ENCODE data around the gene OPTC. TPM values are rescaled to one million over a fixed set of nuclear protein-coding genes. Genes with fewer than 3 reads are reported as not detected.

The OPTC gene
- polyA plus RNA-seq, 2 of the 4 experiments (the other 2 are of a cell fraction) = not detected

- CTCF ChIA-PET = no interaction called here
- H3K9me3 ChIP-seq = no peaks in the 10 kb centered on the region
- WGBS (ENCODE audit: missing lambda C conversion rate) = 72% methylated on average over 3 of the region's 3 CpGs
- no peak overlapping the region for H3K4me2 ChIP-seq
- POLR2A ChIA-PET = no interaction called here
- no peak for FAIRE-seq
- no peak overlapping the region for H3K27ac ChIP-seq
- H3K4me3 ChIP-seq = no peak overlapping the region
- no peak for ATAC-seq
- TF ChIP-seq EP300 (IDR thresholded peaks at IDR 0.05) = no peak
- TF ChIP-seq JUN (IDR thresholded peaks at IDR 0.05) = no peak
- no peak for TF ChIP-seq USF2 (IDR thresholded peaks at IDR 0.05)
- TF ChIP-seq JUNB (IDR thresholded peaks at IDR 0.05) = no peak
- TF ChIP-seq RCOR1 (IDR thresholded peaks at IDR 0.05; ENCODE audit: low read depth, low read length) = no peak
- no peak for TF ChIP-seq RFX5 (IDR thresholded peaks at IDR 0.05)
- TF ChIP-seq CBX2 (IDR thresholded peaks at IDR 0.05; ENCODE audit: borderline replicate concordance, low read depth) = no peak
- no peak for TF ChIP-seq KDM5A (IDR thresholded peaks at IDR 0.05)
- no peak for TF ChIP-seq NPAS2 (CRISPR knock-in tag; IDR thresholded peaks at IDR 0.05; ENCODE audit: borderline replicate concordance)
- DNase-seq (ENCODE audit: low read depth in 1 of 2, low spot score in 1 of 2) = no peak
- peaks cover 34% of the 10 kb centered on the region for H3K4me1 ChIP-seq
These were observed 60.1 kb downstream of the OPTC start for GRCh38 chr1:203554071-203554470.

- ChIA-PET CTCF (interaction anchor here (1.1 to 1.8 kb wide), 5 partner anchors 11 to 147 kb away, joined by 3 to 7 read pairs (median 6); no protein-coding TSS in a partner anchor), POLR2A (no interaction called here)
- DNase-seq (ENCODE audit: low read depth in 1 of 2, low spot score in 1 of 2) (no peak), FAIRE-seq (no peak), ATAC-seq (no peak)
- WGBS (ENCODE audit: missing lambda C conversion rate) = 83% methylated on average over 8 of the region's 8 CpGs
- Histone ChIP-seq H3K9me3 (no peaks in the 10 kb centered on the region), H3K27ac (peak overlapping the region in 1 of 2 experiments; percentile 79; a peak in 3 of 6 replicates), H3K4me1 (peaks cover 40% of the 10 kb centered on the region), H3K4me3 (no peak overlapping the region), H3K4me2 (no peak overlapping the region)
- TF ChIP-seq ZNF302 (CRISPR knock-in tag; IDR thresholded peaks at IDR 0.05) (no peak), KDM1A (IDR thresholded peaks at IDR 0.05; ENCODE audit: low read depth) (no peak), ZFP36 (IDR thresholded peaks at IDR 0.05; ENCODE audit: borderline replicate concordance, partially characterized antibody) (no peak), HOXA7 (CRISPR knock-in tag; IDR thresholded peaks at IDR 0.05) (no peak), ATOH8 (CRISPR knock-in tag; IDR thresholded peaks at IDR 0.05; ENCODE audit: low read depth) (no peak), CHD2 (IDR thresholded peaks at IDR 0.05; ENCODE audit: low read length, partially characterized antibody) (no peak), HDAC2 (IDR thresholded peaks at IDR 0.05) (no peak), MAZ (IDR thresholded peaks at IDR 0.05; ENCODE audit: borderline replicate concordance, low read depth, low read length) (no peak), JUN (IDR thresholded peaks at IDR 0.05) (no peak), TP53 (CRISPR knock-in tag; IDR thresholded peaks at IDR 0.05) (no peak)
These were observed 61.1 kb downstream of the OPTC start for GRCh38 chr1:203555076-203555475.

- H3K4me1 ChIP-seq = peaks cover 40% of the 10 kb centered on the region
- 91% methylated on average over 7 of the region's 7 CpGs for WGBS (ENCODE audit: missing lambda C conversion rate)
- CTCF ChIA-PET = interaction anchor here (0.6 to 1.8 kb wide), 7 partner anchors 10 to 713 kb away, joined by 3 to 7 read pairs (median 4); no protein-coding TSS in a partner anchor
These were observed 61.6 kb downstream of the OPTC start for GRCh38 chr1:203555511-203556046.

More at GRCh38 chr1:203555511-203556046, 61.6 kb downstream of the OPTC start:
- Histone ChIP-seq H3K4me3 (no peak overlapping the region), H3K9me3 (no peaks in the 10 kb centered on the region), H3K27ac (peak overlapping the region; percentile 58 to 79; a peak in 5 of 6 replicates), H3K4me2 (peak overlapping the region; percentile 21; the same call in 1 of the 3 replicates)
- DNase-seq (ENCODE audit: low read depth in 1 of 2, low spot score in 1 of 2) (no peak), ATAC-seq (no peak), FAIRE-seq (no peak)
- TF ChIP-seq CEBPB (IDR thresholded peaks at IDR 0.05) (no peak), CBX8 (IDR thresholded peaks at IDR 0.05) (no peak), CHD2 (IDR thresholded peaks at IDR 0.05; ENCODE audit: low read length, partially characterized antibody) (no peak), EP300 (IDR thresholded peaks at IDR 0.05) (no peak), MAFK (IDR thresholded peaks at IDR 0.05; ENCODE audit: partially characterized antibody) (no peak), HES2 (IDR thresholded peaks at IDR 0.05) (no peak), ZNF302 (CRISPR knock-in tag; IDR thresholded peaks at IDR 0.05) (no peak), ESRRA (IDR thresholded peaks at IDR 0.05; ENCODE audit: borderline replicate concordance, low read length) (no peak), MAX (IDR thresholded peaks at IDR 0.05) (no peak), GATA3 (IDR thresholded peaks at IDR 0.05; ENCODE audit: borderline replicate concordance) (no peak), JUNB (IDR thresholded peaks at IDR 0.05) (no peak), RCOR1 (IDR thresholded peaks at IDR 0.05; ENCODE audit: low read depth, low read length) (no peak)
- POLR2A ChIA-PET = no interaction called here

All from A549 (cell line).